ENCODE measurements around the gene PLCL1. TPM values are rescaled to one million over a fixed set of nuclear protein-coding genes. Genes with fewer than 3 reads are reported as not detected.

The PLCL1 gene
- total RNA-seq, 1 experiment from 2014 or later: not detected

GRCh38 chr2:197994751-197995150 is 190.4 kb downstream of the PLCL1 start:
- CTCF ChIA-PET: no interaction called here
- Histone ChIP-seq H4K20me1 (ENCODE audit: insufficient read depth) (no peaks in the 10 kb centered on the region), H3K36me3 (ENCODE audit: low read depth) (no peaks in the 10 kb centered on the region), H3K79me2 (ENCODE audit: low read depth) (no peaks in the 10 kb centered on the region), H3K9me2 (ENCODE audit: insufficient read depth) (no peaks in the 10 kb centered on the region), H2AFZ (no peak overlapping the region), H3K27ac (no peak overlapping the region), H3K4me3 (no peak overlapping the region), H3K4me1 (replicated peaks; ENCODE audit: insufficient read depth) (no peaks in the 10 kb centered on the region), H3F3A (ENCODE audit: insufficient read depth, low read depth) (no peaks in the 10 kb centered on the region), H3K9me3 (ENCODE audit: insufficient read depth, low read depth) (no peaks in the 10 kb centered on the region), H3K27me3 (ENCODE audit: insufficient read depth, low read depth) (no peaks in the 10 kb centered on the region), H3K4me2 (no peak overlapping the region)
- BruUV-seq (replicated peaks): no TSS peak
- POLR2A ChIA-PET (ENCODE audit: unreplicated experiment): no interaction called here
- TF ChIP-seq EZH2 (IDR thresholded peaks at IDR 0.05; ENCODE audit: low read depth): no peak
- no peak for TF ChIP-seq CTCF (conservative IDR thresholded peaks at IDR 0.05)
- no peak for DNase-seq
- intact Hi-C loops (cut with micrococcal nuclease; ENCODE audit: unreplicated experiment): loop anchor here (5.0 kb wide), 1 partner anchor 362 kb away; no protein-coding TSS in a partner anchor

- Histone ChIP-seq H3K27me3 (ENCODE audit: insufficient read depth, low read depth) (no peaks in the 10 kb centered on the region), H3F3A (ENCODE audit: insufficient read depth, low read depth) (no peaks in the 10 kb centered on the region), H2AFZ (no peak overlapping the region), H3K36me3 (ENCODE audit: low read depth) (no peaks in the 10 kb centered on the region), H3K9me3 (ENCODE audit: insufficient read depth, low read depth) (no peaks in the 10 kb centered on the region), H3K4me3 (no peak overlapping the region), H3K9me2 (ENCODE audit: insufficient read depth) (no peaks in the 10 kb centered on the region), H3K27ac (no peak overlapping the region), H3K4me1 (replicated peaks; ENCODE audit: insufficient read depth) (no peaks in the 10 kb centered on the region), H4K20me1 (ENCODE audit: insufficient read depth) (no peaks in the 10 kb centered on the region), H3K79me2 (ENCODE audit: low read depth) (no peaks in the 10 kb centered on the region), H3K4me2 (no peak overlapping the region)
- POLR2A ChIA-PET (ENCODE audit: unreplicated experiment): no interaction called here
- TF ChIP-seq EZH2 (IDR thresholded peaks at IDR 0.05; ENCODE audit: low read depth) (no peak), CTCF (conservative IDR thresholded peaks at IDR 0.05) (no peak)
- DNase-seq: no peak
- BruUV-seq (replicated peaks): no TSS peak
- CTCF ChIA-PET: no interaction called here
- intact Hi-C loops (cut with micrococcal nuclease; ENCODE audit: unreplicated experiment): loop anchor here (5.0 kb wide), 1 partner anchor 364 kb away; no protein-coding TSS in a partner anchor
Observed at GRCh38 chr2:197996583-197996982, 192.2 kb downstream of the PLCL1 start.

GRCh38 chr2:197997083-197997541 is 192.7 kb downstream of the PLCL1 start:
- POLR2A ChIA-PET (ENCODE audit: unreplicated experiment): no interaction called here

More at GRCh38 chr2:197997083-197997541, 192.7 kb downstream of the PLCL1 start:
- Histone ChIP-seq H2AFZ (no peak overlapping the region), H3K79me2 (ENCODE audit: low read depth) (no peaks in the 10 kb centered on the region), H3K4me2 (no peak overlapping the region), H3F3A (ENCODE audit: insufficient read depth, low read depth) (no peaks in the 10 kb centered on the region), H3K4me1 (replicated peaks; ENCODE audit: insufficient read depth) (no peaks in the 10 kb centered on the region), H3K27me3 (ENCODE audit: insufficient read depth, low read depth) (no peaks in the 10 kb centered on the region), H3K9me2 (ENCODE audit: insufficient read depth) (no peaks in the 10 kb centered on the region), H3K36me3 (ENCODE audit: low read depth) (no peaks in the 10 kb centered on the region), H4K20me1 (ENCODE audit: insufficient read depth) (no peaks in the 10 kb centered on the region), H3K9me3 (ENCODE audit: insufficient read depth, low read depth) (no peaks in the 10 kb centered on the region), H3K4me3 (no peak overlapping the region), H3K27ac (no peak overlapping the region)
- DNase-seq: no peak
- CTCF ChIA-PET: no interaction called here
- BruUV-seq (replicated peaks): no TSS peak
- intact Hi-C loops (cut with micrococcal nuclease; ENCODE audit: unreplicated experiment): loop anchor here (5.0 kb wide), 1 partner anchor 365 kb away; no protein-coding TSS in a partner anchor
- TF ChIP-seq CTCF (conservative IDR thresholded peaks at IDR 0.05): no peak

Data from PC-9 (cell line).